Esophagus squamous epithelium (tissue), 5 donors: ENCODE results near the gene KLRK1. TPM values are rescaled to one million over a fixed set of nuclear protein-coding genes. Genes with fewer than 3 reads are reported as not detected.
"Not testable (repeated sequence)": the region's sequence is repeated elsewhere in the genome, so short reads cannot be mapped to it uniquely, and the experiment has no call there.

ENCODE experiments used
- DNase-seq: peaks from one replicate; lab custom pipeline; 2025; lab: John Stamatoyannopoulos, UW
- H3K27ac ChIP-seq, 4 donors: fragments of 200-600 bp; sonication (generic); one replicate each; pipeline ENCODE4 v1.5.1; 2016 to 2019; ENCODE audit warnings: mild to moderate bottlenecking in 1 of 4
- H3K27me3 ChIP-seq, 4 donors: fragments of 200-600 bp; sonication (generic); 1 replicate in 3 of 4; 2 replicates in 1 of 4; pipeline versions ENCODE4 v1.5.1 to v1.6.0; 2017 to 2021; ENCODE audit warnings: antibody characterized with exemption in 1 of 4
- H3K36me3 ChIP-seq, 3 donors: fragments of 200-600 bp; sonication (generic); one replicate each; pipeline ENCODE4 v1.5.1; 2016 to 2019
- H3K4me1 ChIP-seq, 3 donors: fragments of 200-600 bp; sonication (generic); one replicate each; pipeline ENCODE4 v1.5.1; 2017 to 2019
- H3K4me3 ChIP-seq, 4 donors: fragments of 200-600 bp; sonication (generic); 1 replicate in 3 of 4; 2 replicates in 1 of 4; pipeline ENCODE4 v1.5.1; 2016 to 2019; ENCODE audit warnings: mild to moderate bottlenecking in 2 of 4, moderate library complexity in 1 of 4
- H3K9me3 ChIP-seq, 3 donors: fragments of 200-600 bp; sonication (generic); one replicate each; pipeline ENCODE4 v1.5.1; 2016 to 2019
- POLR2A ChIP-seq, 4 donors: fragments of 450-650 bp; IDR thresholded peaks; one replicate each; pipeline ENCODE4 v1.6.1; 2017; ENCODE audit warnings: antibody characterized with exemption in 4 of 4, mild to moderate bottlenecking in 4 of 4, moderate library complexity in 3 of 4
- WGBS, 2 donors: methylation state at CpG; one replicate each; pipeline ENCODE4 v1.1.5; 2018; 5-methylcytosine and 5-hydroxymethylcytosine counted together
- intact Hi-C: fragments of 100-400 bp; cut with DNase I; formaldehyde crosslinking; loops from one replicate; pipeline ENCODE4 v1.15.0; 2022
- total RNA-seq, 4 donors: library from RNA; depleted of rRNA; stranded (reverse); fragments of >200 nt; gene quantifications; one replicate each; pipeline ENCODE4 v1.1.0, GENCODE V29; 2016
- TF ChIP-seq, protein P1 (sequence below), 6 experiments: fragments of 450-650 bp in 4 of 6; fragments of 200-600 bp in 2 of 6; sonication (generic) in 2 of 6; IDR thresholded peaks; one replicate each; pipeline ENCODE4 v1.5.1; 2016 to 2019; ENCODE audit warnings: antibody characterized with exemption in 6 of 6, mild to moderate bottlenecking in 4 of 6, moderate library complexity in 4 of 6
- donor health status: DM: yes; HTN: yes; CAD: no.

The KLRK1 gene
- 10 to 100 TPM in 1 of 4 donors, 1 to 10 TPM in 2, not detected in 1; 1.6 to 10.7 (median 1.9) TPM for total RNA-seq

DNA sequence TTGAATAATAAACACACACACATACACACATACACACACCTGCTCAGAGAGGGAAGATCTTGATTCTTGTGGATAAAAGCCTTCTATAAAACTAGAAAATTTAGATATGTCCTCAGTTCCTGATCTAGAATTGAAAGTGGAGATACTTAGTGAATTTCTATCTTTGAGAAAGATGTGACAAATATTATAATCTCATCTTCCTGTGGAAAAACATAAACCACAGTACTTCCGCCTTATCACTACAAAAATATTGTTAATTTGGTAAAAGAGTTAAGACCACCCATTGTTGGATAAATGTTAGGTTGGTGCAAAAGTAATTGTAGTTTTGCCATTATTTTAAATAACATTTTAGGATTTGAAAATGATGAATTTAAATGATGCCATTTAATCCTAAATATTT lies at the start of gene KLRK1:
TSS of gene KLRK1 (minus strand) at position 138 of the 400 bp plus-strand sequence. CDS start 1,231 bp downstream, outside the sequence.
- peaks cover under 1 to 17% (median 4%) of the 10 kb centered on the region in 3 donors for H3K4me1 ChIP-seq
- DNase-seq: no peak
- H3K36me3 ChIP-seq: no peaks in the 10 kb centered on the region
- no peak within 1 kb of the TSS for H3K27ac ChIP-seq
- H3K27me3 ChIP-seq: no peaks in the 10 kb centered on the region
- H3K9me3 ChIP-seq: no peaks in the 10 kb centered on the region
- 67 to 91% methylated on average over 1 of the region's 1 CpG for WGBS, 2 donors
- intact Hi-C loops: no loop called here
- TF ChIP-seq, protein P1, sequence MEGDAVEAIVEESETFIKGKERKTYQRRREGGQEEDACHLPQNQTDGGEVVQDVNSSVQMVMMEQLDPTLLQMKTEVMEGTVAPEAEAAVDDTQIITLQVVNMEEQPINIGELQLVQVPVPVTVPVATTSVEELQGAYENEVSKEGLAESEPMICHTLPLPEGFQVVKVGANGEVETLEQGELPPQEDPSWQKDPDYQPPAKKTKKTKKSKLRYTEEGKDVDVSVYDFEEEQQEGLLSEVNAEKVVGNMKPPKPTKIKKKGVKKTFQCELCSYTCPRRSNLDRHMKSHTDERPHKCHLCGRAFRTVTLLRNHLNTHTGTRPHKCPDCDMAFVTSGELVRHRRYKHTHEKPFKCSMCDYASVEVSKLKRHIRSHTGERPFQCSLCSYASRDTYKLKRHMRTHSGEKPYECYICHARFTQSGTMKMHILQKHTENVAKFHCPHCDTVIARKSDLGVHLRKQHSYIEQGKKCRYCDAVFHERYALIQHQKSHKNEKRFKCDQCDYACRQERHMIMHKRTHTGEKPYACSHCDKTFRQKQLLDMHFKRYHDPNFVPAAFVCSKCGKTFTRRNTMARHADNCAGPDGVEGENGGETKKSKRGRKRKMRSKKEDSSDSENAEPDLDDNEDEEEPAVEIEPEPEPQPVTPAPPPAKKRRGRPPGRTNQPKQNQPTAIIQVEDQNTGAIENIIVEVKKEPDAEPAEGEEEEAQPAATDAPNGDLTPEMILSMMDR (IDR thresholded peaks at IDR 0.05): no peak
- TF ChIP-seq POLR2A (IDR thresholded peaks at IDR 0.05): no peak
- no peak within 1 kb of the TSS for H3K4me3 ChIP-seq

DNA sequence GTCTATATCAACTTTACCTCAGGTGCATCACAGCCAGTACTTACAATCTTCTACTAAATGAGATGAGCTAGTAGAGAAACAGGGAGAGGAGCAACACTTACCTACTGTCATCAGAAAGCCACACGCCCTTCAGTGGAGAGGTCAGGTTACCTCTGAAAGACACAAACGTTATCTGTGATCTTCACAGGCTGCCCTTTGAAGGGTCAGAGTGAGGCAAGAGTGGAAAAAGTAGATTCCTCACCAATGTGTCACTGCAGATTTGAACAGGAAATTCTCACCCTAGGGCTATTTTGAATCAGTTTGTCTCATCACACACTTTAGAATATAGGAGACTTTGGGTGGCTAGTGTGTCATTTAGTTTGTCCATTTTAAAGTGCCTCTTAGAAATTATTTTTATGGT lies 47.8 kb upstream of the KLRK1 start:
- H3K4me1 ChIP-seq, H3K36me3 ChIP-seq, H3K27me3 ChIP-seq, H3K4me3 ChIP-seq, H3K27ac ChIP-seq, DNase-seq, intact Hi-C loops, H3K9me3 ChIP-seq: not testable (repeated sequence)
- WGBS, 2 donors: no CpG with 5 or more reads among the region's 2 CpGs

DNA sequence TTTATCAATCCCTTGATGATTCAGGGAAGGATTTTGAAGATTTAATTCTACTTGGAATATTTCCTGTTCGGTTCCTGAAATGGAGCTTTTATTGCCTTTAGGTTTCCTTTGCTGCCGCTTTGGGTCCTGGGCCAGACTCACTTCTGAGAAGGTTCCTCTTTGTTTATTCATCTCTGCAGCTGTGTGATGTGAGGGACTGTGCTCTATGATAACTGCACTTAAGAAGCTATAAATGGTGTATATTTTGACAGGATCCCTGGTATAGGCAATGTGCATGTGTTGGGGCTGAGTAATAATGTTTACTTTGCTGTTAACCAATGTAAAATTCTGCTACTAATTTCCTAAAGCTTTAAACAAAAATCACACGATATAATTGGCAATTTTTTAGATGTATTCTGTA lies 46.0 kb upstream of the KLRK1 start, which contains the start of gene KLRC2:
TSS of gene KLRC2 (minus strand) at position 195 of the 400 bp plus-strand sequence. CDS start at position 171, 24 bp downstream.
- 13 to 18% methylated on average over 3 of the region's 3 CpGs for WGBS, 2 donors
- H3K27ac ChIP-seq, H3K27me3 ChIP-seq: not testable (repeated sequence)

DNA sequence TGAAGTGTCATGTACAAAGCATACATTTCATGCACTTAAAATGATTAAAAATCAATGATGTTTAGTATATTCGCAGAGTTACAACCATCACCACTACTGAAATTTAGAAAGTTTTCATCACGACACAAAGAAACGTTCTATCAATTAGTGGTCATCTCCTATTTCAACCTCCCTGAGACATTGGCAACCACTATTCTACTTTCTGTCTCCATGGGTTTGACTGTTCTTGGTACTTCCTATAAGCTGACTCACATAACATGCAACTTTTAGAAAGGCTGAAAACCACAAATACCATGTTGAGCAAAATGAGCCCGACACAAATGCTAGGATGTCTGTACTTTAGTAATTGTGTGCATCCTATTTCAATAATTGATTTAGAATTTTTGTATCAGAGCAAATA lies 40.8 kb upstream of the KLRK1 start:
- H3K4me3 ChIP-seq, H3K27me3 ChIP-seq, H3K9me3 ChIP-seq, DNase-seq, intact Hi-C loops, H3K36me3 ChIP-seq, H3K27ac ChIP-seq, H3K4me1 ChIP-seq: not testable (repeated sequence)
- 85% methylated on average over 4 of the region's 4 CpGs for WGBS, 2 donors

More for the DNA sequence above, 46.0 kb upstream of the KLRK1 start, which contains the start of gene KLRC2:
- H3K36me3 ChIP-seq, intact Hi-C loops, DNase-seq, H3K9me3 ChIP-seq, H3K4me1 ChIP-seq, H3K4me3 ChIP-seq: not testable (repeated sequence)

- H3K27ac ChIP-seq, H3K27me3 ChIP-seq, DNase-seq, H3K4me1 ChIP-seq, intact Hi-C loops, H3K9me3 ChIP-seq, H3K36me3 ChIP-seq, H3K4me3 ChIP-seq: not testable (repeated sequence)
- 95 to 96% methylated on average over 6 to 8 of the region's 8 CpGs for WGBS, 2 donors
Observed at GRCh38 chr12:10425938-10426337, 36.1 kb upstream of the KLRK1 start.

DNA sequence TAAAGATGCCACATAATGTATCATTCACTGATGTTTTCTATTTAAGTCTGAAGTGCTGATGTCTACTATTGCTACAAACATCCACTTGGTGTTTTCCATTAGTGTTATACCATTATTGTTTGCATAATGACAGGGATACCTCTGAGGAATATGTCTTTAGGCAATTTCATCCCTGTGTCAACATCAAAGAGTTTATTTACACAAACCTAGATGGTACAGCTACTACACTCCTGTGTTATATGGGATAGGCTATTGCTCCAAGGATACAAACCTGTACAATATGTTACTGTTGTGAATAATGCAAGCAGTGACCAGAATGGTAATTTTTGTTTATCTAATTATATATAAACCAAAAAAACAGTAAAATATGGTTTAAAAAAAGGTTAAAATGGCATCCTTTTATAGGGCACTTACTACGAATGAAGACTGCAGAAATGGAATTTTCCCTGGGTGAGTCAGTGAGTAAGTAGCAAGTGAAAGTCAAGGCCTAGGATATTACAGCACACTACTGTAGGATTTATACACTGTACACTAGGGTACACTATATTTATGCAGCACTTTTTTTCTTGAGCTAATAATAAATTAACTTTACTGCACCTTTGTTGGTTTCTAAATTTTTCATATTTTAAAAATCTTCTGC lies 34.5 kb upstream of the KLRK1 start:
- intact Hi-C loops, H3K9me3 ChIP-seq, H3K4me1 ChIP-seq, H3K27ac ChIP-seq, H3K27me3 ChIP-seq, DNase-seq, H3K4me3 ChIP-seq, H3K36me3 ChIP-seq: not testable (repeated sequence)
- no CpG with 5 or more reads among the region's 1 CpG for WGBS, 2 donors

GRCh38 chr12:10422159-10422558 lies 32.3 kb upstream of the KLRK1 start:
- H3K36me3 ChIP-seq, H3K4me1 ChIP-seq, H3K9me3 ChIP-seq, H3K27me3 ChIP-seq, intact Hi-C loops, H3K4me3 ChIP-seq, DNase-seq, H3K27ac ChIP-seq: not testable (repeated sequence)
- WGBS, 2 donors: 25 to 27% methylated on average over 2 of the region's 3 CpGs

- H3K27ac ChIP-seq, H3K4me3 ChIP-seq, H3K27me3 ChIP-seq, H3K4me1 ChIP-seq, DNase-seq, H3K9me3 ChIP-seq, H3K36me3 ChIP-seq, intact Hi-C loops: not testable (repeated sequence)
- WGBS, 2 donors: 0 to 13% methylated on average over 1 of the region's 1 CpG
Observed at GRCh38 chr12:10420334-10420733, 30.5 kb upstream of the KLRK1 start, which contains the start of gene KLRC3. Gene KLRC3, minus strand, starts transcription at chr12:10420595. Its CDS starts 45 bp downstream, at chr12:10420550.
